Stomach (tissue), 4 donors: ENCODE results near the gene INPP4B.

Experiments used
- POLR2AphosphoS5 ChIP-seq, 3 donors: sonication (generic); formaldehyde crosslinking; IDR thresholded peaks; one replicate each; pipeline ENCODE4 v1.6.1; 2016; ENCODE audit warnings: antibody characterized with exemption in 3 of 3
- TF ChIP-seq, protein P1 (sequence below), 7 experiments: fragments of 450-650 bp in 4 of 7; fragments of 200-600 bp in 3 of 7; sonication (generic) in 3 of 7; IDR thresholded peaks; one replicate each; pipeline ENCODE4 v1.5.1; 2016 to 2019; ENCODE audit warnings: antibody characterized with exemption in 7 of 7, control low read depth in 2 of 7, mild to moderate bottlenecking in 1 of 7

GRCh38 chr4:142160509-142160908 lies 685.6 kb downstream of the INPP4B start:
- TF ChIP-seq POLR2AphosphoS5 (IDR thresholded peaks at IDR 0.05), result no peak
- TF ChIP-seq, protein P1, sequence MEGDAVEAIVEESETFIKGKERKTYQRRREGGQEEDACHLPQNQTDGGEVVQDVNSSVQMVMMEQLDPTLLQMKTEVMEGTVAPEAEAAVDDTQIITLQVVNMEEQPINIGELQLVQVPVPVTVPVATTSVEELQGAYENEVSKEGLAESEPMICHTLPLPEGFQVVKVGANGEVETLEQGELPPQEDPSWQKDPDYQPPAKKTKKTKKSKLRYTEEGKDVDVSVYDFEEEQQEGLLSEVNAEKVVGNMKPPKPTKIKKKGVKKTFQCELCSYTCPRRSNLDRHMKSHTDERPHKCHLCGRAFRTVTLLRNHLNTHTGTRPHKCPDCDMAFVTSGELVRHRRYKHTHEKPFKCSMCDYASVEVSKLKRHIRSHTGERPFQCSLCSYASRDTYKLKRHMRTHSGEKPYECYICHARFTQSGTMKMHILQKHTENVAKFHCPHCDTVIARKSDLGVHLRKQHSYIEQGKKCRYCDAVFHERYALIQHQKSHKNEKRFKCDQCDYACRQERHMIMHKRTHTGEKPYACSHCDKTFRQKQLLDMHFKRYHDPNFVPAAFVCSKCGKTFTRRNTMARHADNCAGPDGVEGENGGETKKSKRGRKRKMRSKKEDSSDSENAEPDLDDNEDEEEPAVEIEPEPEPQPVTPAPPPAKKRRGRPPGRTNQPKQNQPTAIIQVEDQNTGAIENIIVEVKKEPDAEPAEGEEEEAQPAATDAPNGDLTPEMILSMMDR (IDR thresholded peaks at IDR 0.05), result no peak
